GM21423 (cell line): ENCODE results near the gene MRPL52.
"Not testable (repeated sequence)": the region's sequence is repeated elsewhere in the genome, so short reads cannot be mapped to it uniquely, and the experiment has no call there.

Experiments used
- ATAC-seq: cut with Tn5 transposase; IDR thresholded peaks from one replicate; pipeline ENCODE4 v1.9.1; 2021; ENCODE audit warnings: mild to moderate bottlenecking, moderate library complexity; ENCODE audit not compliant: unreplicated experiment

MRPL52 gene

DNA sequence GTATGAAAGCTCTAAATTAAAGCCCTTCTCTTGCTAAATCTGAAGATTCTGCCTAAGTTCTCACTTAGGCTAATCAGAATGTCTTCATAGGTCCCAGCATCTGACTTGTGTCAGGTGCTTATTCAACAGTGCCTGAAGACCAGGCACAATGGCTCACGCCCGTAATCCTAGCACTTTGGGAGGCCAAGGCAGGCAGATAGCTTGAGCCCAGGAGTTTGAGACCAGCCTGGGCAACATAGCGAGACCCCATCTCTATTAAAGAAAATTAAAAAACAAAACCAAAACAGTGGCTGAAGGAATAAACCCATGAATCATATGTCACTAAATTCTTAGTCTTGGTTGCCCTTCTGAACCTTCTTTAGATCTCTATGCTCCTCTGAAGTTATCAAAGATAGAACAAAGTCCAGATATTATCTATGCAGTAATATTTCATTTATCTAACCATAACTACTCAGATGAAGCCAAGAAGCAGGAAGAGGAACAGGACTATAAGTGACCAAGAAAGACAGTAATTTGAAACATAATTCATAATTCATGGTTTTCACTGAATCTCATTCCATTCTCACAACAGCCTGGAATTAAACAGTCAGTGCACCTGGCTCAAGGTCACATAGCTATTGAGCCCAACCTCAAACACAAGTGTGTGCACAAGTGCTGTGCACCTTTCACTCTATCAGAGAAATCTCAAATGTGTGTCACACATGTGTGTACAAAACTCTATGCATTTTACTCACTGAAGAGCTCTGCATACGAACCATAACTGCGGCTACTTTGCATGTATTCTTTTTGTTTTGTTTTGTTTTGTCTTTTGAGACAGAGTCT is 21.1 kb upstream of the MRPL52 start:
- ATAC-seq = no peak

DNA sequence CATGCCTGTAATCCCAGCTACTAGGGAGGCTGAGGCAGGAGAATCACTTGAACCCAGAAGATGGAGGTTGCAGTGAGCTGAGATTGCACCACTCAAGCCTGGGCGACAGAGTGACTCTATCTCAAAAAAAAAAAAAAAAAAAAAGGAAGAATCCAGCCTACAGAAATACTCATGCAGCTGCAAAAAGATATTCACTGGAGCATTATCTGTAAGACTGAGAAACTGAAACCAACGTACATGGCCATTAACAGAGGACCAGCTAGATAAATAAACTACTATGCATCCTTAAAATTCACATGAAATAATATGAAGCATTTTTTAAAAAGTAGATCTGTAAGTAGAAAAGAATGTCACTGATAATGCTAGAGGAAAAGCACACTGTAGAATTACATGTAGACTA is 18.0 kb upstream of the MRPL52 start:
- no peak for ATAC-seq

DNA sequence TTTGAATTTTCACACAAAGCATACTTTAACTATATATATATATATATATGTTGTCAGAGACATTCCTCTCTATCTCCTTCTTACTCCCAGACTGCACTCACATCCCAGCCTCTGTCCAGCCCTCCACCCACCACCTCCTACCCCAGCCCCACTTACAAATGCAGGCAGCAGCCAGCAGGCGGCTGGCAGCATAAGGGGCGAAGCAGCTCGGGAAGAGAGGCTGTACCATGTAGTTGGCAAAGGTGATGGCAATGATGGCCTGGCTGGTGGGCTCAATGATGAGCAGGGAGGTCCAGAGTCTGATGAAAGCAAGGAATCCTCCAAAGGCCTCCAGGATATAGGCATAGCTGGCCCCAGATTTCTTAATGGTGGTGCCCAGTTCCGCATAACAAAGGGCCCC is 16.9 kb upstream of the MRPL52 start:
- no peak for ATAC-seq

DNA sequence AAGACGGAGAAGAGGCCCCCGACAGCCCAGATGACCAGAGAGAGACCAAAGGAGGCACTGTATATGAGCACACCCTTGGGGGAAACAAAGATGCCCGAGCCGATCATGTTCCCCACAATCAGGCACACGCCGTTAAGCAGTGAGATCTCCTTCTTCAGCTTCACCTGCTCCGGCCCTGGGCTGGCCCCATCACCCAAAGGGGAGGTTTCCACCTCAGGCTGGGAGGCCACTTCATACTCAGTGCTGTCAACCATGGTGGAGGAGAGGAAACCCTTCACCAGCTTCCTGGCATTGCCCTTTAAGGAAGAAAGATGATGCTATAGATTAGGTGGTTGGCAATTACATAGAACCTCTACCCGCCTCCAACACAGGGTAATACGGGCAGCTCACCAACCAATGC is 16.5 kb upstream of the MRPL52 start:
- ATAC-seq = no peak

DNA sequence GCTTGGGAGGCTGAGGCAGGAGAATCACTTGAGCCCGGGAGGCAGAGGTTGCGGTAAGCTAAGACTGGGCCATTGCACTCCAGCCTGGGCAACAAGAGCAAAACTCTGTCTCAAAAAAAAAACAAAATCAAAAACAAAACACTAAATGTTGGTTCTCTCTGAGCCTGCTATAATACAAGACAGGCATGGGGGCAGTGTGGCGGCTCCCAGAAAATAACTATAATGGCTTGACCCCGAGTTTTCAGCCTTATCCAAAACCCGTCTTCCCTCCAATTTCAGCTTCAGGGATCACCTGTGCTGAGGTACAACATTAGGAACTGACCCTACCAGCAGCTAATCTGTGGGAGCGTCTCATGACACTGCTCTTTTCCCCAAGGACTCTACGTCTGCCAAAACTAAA is 15.3 kb upstream of the MRPL52 start:
- ATAC-seq = no peak

DNA sequence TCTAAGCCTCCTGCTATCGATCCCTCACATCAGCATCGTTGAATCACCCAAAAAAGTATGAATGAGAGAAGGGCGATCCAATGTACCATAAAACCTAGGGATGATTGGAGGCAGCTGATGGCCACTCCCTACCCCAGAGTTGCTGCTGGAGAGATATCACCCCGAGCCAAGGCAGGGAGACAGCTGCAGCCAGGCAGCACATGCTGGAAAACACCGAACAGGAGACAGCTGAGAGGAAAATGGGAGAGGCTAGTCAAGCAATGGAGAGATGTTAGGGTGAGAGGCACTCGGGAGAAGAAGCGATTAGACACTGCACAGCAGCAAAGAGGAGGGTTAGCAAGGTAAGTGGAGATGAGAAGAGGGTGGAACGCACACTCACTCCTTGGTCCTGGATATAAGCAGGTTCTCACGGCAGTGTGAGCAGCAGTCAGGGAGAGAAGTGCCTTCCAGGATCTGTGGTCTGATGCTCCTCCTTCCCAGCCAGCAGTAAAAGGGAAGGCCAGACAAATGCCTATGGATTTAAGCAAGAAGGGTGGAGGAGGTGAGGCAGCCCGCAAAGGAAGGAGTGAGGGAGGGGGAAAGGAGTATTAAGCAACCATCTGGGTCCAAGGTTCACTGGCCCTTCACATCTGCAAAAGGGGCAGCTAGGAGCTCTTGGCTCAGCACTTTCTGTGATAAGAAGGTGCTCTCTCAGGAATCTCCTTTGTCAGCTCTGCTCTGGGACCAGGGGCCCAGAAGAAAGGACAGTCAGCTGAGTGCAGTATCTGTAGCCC is 14.6 kb upstream of the MRPL52 start, which contains the start of gene SLC7A7:
Gene SLC7A7 (minus strand): TSS at position 495 of the 773 bp plus-strand sequence. CDS start 2,037 bp downstream, outside the sequence.
- no peak for ATAC-seq

DNA sequence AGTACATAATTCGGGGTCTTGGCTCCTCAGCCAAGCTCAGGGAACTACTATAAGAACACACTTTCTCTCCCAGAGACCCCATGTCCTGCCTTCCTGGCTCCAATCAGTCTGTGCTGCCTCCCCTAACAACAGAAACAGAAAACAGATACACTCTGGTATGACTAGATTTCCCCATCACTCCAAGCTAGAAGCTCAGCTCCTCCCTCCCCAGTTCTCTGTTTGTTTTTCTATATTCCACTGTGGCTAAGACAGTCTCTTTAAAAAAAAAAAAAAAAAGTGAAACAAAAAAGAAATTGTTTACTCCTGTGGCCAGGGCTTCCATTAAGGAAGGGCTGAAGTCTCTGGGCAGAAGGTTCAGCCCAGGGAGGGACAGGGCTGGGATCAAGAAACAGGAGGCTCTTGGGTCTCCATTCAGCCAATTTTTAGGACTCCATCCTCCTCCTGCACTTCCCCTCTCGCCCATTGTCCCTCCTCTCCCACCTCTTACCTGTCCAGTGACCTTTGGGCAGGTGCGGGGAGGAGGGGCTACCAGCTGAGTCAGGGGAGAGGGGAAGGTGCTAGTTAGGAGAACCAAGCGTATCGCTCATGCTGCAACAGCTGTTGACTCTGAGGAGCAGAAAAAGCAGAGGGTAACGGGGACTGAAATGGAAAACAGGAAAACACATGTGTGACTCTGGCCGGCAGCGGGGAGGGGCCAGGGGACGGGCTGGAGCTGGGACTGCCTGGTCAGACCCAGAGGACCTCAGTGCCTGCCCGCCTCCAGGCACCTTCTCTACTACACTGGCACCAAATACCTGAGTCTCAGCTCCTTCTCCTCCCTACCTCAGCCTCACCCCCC is 10.3 kb upstream of the MRPL52 start:
- no peak for ATAC-seq

DNA sequence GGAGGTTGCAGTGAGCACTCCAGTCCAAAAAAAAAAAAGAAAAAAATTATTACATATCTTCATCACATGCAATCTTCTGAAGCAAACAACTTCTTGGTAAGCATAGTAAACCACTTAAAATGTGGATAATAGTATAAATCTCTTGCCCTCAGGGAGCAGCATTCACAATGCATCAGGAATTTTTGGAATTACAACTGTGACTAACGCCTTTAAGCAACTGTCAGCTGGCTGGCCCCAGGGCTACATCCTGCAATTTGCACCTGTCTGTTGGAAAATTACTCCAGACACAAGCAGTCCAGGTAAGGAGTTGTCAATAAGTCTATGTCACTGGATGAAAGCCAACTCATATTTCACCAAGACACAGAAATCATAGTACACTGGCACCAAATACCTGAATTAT is 9.0 kb upstream of the MRPL52 start:
- no peak for ATAC-seq

DNA sequence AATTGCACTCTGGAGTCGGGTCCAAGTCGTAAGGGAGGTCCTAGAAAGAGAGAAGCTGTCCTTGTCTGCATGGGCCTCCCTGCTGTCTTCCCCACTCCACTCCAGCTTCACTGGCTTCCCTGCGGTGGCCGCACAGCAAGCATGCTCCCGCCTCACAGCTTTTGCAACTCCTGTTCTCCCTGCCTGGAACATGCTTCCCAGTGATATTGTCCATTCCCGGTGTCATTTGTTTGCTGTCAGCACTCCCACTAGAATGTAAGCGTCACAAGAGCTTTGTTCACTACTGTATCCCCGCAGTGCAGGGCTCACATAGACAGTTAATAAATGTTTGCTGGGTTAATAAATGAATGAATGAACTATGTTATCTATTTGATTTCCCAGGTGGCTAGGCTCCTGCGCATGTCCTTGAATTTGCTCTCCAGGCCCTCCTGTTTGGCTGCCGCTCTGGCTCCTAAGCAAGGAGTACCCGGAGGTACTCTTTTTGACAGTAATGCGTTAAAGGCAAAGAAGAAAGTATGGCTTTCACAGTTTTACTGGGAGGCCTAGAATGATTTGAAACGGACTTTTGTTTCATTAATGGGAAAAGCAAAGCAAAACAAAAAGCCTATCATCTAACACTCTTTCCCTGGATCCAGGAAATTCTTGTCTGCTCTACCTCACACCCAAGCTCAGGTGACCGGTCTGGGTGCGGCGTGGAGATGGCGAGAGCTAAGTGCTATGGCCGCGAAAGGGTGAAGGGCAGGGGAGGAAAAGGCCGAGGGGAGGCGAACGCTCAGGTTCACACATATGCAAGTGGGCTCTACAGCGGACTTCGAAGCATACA is 8.3 kb upstream of the MRPL52 start:
- ATAC-seq = no peak

DNA sequence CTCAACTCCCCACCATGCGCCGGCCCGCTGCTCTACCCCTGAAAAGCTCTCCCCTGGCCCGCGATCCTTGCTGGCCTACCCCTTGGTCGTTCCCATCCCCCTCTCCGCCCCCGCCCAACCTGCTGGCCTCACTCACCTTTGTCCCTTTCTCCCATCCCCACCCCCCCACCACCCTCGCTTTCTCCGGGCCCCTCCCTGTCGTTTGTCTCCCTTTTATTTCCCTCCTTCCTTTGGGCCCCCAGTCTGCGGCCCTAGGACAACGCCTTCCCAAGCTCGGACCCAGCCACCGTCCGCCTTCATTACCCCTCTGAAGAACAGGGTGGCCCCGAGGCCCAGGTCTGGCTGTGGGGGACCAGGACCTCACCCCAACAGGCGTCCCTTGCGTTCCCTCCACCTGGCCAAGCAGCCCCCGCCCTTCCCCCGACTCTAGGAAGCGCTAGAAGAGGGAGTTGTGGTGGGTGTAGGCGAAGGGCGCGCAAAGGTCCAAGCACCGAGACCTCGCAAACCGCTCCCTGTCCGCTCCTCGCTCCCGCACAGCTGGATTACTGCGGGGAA is 7.6 kb upstream of the MRPL52 start:
- ATAC-seq = no peak

DNA sequence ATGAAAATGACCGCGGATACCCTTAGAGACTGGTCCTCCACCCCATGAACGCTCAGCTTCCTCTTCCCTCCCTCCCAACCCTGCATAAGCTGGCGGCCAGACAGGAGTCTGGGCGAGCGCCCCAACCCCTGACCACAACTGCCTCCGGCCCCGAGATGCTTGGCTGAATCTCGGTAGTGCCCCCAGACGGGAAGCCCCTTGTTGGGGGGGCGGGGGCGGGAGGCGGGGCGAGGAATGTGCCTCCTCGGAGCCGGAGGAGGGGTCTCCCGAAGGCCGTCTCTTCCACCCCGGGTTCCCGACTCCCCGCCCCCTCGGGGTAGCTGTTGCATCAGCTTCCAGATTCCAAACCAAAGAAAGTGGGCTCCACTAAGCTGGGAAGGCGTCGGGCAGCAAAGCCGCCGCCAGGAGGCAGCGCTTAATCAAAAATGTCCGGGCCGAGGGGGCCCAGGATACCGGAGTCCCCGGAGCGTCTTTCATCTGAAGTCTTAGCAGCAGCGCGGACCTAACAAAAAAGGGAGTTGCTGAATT is 7.1 kb upstream of the MRPL52 start:
- peak; percentile 40 for ATAC-seq

DNA sequence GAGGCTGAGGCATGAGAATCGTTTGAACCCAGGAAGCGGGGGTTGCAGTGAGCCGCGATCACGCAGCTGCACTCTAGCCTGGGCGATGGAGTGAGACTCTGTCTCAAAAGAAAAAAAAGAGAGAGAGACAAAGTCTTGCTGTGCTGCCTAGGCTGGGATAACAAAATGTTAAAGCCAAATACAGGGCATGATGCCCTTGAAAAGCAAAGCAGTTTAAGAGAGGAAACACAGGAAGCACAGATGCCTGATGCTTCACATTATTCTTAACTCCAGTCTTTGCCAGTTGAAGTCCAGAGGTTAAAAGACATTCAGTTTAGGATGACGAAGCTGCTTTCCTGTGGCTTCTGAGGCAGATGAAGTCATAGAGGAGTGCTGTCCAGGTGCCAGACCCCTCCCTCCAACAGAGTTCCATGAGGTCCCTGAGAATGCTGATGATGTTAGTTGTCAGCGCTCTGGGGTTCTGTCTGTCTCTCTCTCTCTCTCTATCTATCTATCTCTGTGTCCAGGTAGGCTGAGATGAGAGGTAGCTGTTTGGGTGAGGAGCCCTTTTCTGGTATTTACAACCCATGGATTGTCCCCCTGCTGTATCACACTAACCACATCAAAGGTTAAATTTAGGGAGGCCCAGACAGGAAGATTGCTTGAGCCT is 4.9 kb upstream of the MRPL52 start:
- no peak for ATAC-seq

DNA sequence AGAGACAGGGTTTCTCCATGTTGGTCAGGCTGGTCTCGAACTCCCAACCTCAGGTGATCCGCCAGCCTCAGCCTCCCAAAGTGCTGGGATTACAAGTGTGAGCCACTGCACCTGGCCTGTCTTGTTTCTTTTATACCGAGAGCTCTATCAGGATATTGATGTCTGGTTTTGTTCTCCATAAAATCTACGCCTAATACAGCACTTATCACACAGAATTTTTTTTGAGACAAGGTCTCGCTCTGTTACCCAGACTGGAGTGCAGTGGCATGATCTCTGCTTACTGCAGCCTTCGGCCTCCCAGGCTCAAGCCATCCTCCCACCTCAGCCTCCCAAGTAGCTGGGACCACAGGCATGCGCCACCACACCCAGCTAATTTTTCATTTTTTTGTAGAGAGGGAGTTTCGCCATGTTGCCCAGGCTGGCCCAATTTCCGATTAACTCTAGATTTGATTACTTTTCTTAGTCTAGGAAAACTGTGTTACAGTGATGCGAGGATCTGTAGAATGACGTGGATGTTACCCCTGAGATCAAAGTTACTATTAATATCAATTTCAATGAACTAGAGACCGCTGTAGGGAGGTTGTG is 519 bp upstream of the MRPL52 start:
- not testable (repeated sequence) for ATAC-seq

DNA sequence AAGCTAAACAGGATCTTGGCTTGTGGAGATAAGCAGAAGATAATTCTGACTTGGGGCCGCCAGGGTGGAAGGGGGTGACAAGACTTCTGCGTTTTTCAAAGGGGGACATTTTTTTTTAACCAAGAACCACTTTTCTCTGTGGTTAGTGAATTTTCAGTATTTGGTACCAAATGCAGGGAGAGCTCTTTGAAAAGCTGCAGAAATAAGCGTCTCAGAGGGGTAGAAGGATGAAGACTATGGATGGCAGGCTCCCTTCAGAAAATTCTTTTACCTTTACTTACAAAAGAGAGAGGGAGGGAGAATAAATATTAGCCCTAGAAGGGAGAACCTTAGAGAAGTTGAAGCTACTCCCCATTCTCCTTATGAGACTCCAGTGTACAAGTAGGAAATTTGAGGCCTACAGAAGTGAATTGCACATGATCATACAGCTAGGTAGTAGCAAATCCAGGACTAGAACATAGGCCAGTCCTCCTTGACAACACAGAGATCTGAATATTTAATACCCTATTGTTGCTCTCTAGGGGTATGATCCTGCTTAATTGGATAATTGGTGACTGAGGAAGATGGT is 840 bp downstream of the MRPL52 start:
- no peak for ATAC-seq

DNA sequence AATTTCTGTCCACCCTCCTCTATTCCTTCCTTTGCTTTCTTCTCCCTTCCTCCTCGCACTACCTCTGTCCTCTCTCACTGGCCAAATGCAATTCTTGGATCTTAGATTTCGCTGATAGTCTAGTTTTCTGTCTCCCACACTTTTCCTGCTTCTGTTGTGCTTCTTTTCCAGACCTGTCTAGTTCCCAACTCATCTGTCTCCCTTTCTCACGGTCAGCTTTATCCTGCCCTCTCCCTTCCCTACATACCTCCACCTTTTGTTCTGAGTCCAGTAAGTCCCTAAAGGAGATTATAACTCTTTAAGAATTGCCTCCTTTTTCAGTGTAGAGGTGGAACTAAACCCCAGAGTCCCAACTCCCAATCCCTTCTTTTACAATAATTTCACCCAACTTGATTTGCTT is 5.8 kb downstream of the MRPL52 start:
- ATAC-seq = no peak

DNA sequence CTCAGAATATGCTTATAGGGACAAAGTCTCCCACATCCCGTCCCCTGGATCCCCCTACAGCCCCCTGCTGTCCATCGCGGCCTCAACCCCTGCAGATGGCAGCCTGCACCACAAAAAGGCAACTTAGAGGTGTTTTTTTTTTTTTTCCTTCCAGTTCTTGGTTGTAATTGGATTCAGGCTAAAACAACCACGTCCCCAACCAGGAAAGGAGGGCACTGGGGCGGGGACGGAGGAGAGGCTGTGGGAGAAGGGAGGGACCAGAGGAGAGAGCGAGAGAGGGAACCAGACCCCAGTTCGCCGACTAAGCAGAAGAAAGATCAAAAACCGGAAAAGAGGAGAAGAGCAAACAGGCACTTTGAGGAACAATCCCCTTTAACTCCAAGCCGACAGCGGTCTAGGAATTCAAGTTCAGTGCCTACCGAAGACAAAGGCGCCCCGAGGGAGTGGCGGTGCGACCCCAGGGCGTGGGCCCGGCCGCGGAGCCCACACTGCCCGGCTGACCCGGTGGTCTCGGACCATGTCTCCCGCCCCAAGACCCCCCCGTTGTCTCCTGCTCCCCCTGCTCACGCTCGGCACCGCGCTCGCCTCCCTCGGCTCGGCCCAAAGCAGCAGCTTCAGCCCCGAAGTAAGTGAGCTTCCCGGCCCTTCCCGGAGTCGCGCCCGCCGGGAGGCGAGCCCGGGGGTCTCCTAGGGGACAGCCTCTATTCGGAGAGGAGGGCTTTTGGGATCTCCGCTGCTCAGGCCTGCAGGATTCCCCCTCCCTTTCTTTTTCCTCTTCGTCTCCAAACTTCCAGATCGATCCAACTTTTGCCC is 6.8 kb downstream of the MRPL52 start, which contains the start of gene MMP14:
Gene MMP14 (plus strand): TSS at position 285 of the 813 bp plus-strand sequence. CDS start 233 bp downstream, at position 518.
- no peak for ATAC-seq

DNA sequence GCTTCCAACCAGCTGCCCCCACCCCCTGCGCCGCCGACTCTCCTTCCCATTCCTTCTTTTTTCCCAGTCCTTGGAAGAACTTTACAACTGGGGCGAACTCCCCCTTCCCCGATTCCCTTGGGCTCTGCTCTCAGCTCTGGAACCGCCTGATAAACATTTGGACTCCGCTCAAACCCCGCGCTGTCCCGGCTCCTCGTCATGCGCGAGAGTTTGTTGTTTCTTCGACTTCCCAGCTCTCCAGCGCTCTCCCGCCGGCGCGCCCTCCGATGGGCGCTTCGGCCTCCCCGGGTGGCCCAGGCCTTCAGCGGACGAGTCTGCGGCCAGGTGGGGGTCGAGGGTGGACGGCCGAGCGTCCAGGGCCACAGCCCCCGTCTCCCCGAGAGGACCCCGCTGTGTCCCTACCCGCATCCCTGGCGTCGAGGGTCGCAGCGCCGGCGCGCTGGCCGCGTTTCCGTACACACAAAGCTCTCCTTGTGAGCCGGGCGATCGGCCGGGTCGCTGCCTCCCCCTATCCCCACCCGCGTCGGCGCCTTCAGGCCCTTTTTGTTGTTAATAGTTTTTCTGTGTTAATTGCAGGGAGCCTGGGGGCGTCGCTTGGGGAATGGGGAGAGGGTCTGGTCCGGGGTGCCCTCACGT is 7.5 kb downstream of the MRPL52 start:
- ATAC-seq = no peak
